Activated B cell treated with CpG ODN at 0.5 μM for 24 hours (primary cell): ENCODE results near the gene XYLT1. TPM values are rescaled to one million over a fixed set of nuclear protein-coding genes. Genes with fewer than 3 reads are reported as not detected.

Source experiments
- ATAC-seq: fragments of 200-7000 bp; cut with Tn5 transposase; one replicate; pipeline ENCODE4 v1.10.0; 2021; ENCODE audit warnings: low read depth, mild to moderate bottlenecking, moderate library complexity
- CTCF ChIA-PET: fragments of 350-600 bp; sonication (Branson Sonifier 250); formaldehyde crosslinking; loops from one replicate; lab custom pipeline; 2021; ENCODE audit warnings: antibody characterized with exemption; lab: Charles Lee
- POLR2A ChIA-PET: fragments of 350-600 bp; sonication (Branson Sonifier 250); formaldehyde crosslinking; loops from one replicate; lab custom pipeline; 2021; ENCODE audit warnings: antibody characterized with exemption; lab: Charles Lee
- DNase-seq: peaks from one replicate; pipeline ENCODE4 v3.0.0; 2022
- H3K27ac Mint-ChIP-seq: one replicate; pipeline ENCODE4 v1.8.0; 2020; ENCODE audit warnings: mixed read lengths
- H3K27me3 Mint-ChIP-seq: one replicate; pipeline ENCODE4 v1.8.0; 2021; ENCODE audit warnings: mixed read lengths
- H3K36me3 Mint-ChIP-seq: one replicate; pipeline ENCODE4 v1.8.0; 2021; ENCODE audit warnings: low read depth, mixed read lengths
- H3K4me1 Mint-ChIP-seq: one replicate; pipeline ENCODE4 v1.8.0; 2021; ENCODE audit warnings: mixed read lengths
- H3K4me3 Mint-ChIP-seq: one replicate; pipeline ENCODE4 v1.8.0; 2020; ENCODE audit warnings: mild to moderate bottlenecking, mixed read lengths
- H3K9me3 Mint-ChIP-seq: one replicate; pipeline ENCODE4 v1.8.0; 2020; ENCODE audit warnings: mixed read lengths
- CTCF ChIP-seq: fragments of 200-600 bp; IDR thresholded peaks from one replicate; pipeline ENCODE4 v1.8.0; 2022; ENCODE audit warnings: antibody characterized with exemption, mild to moderate bottlenecking
- intact Hi-C: fragments of 100-400 bp; cut with micrococcal nuclease; formaldehyde crosslinking; loops from one replicate; pipeline ENCODE4 v1.15.1; 2024
- total RNA-seq: library from RNA; stranded (reverse); gene quantifications from 2 replicates; pipeline ENCODE4 v1.2.3, GENCODE V29; 2022

Gene XYLT1
- total RNA-seq, 1 donor from 2014 or later: 17.0 TPM

GRCh38 chr16:17212606-17213005, 258.2 kb downstream of the XYLT1 start:
- H3K27ac Mint-ChIP-seq: no peak overlapping the region

GRCh38 chr16:17211797-17212196, 259.0 kb downstream of the XYLT1 start:
- peak; percentile 34 for ATAC-seq
- Mint-ChIP-seq H3K27me3 (no peaks in the 10 kb centered on the region), H3K36me3 (peaks cover 14% of the 10 kb centered on the region), H3K4me1 (peaks cover 10% of the 10 kb centered on the region), H3K9me3 (peaks cover 4% of the 10 kb centered on the region), H3K27ac (no peak overlapping the region), H3K4me3 (no peak overlapping the region)
- ChIA-PET POLR2A (no interaction called here), CTCF (interaction anchor here (0.9 to 1.0 kb wide), 3 partner anchors 131 to 367 kb away, joined by 4 read pairs; no protein-coding TSS in a partner anchor)
- DNase-seq: no peak
- intact Hi-C loops: loop anchor here (1.0 to 10.0 kb wide), 4 partner anchors 165 to 366 kb away; partner anchors contain the start of gene XYLT1
- TF ChIP-seq CTCF: no peak

More at GRCh38 chr16:17212606-17213005, 258.2 kb downstream of the XYLT1 start:
- Mint-ChIP-seq H3K4me1 (peaks cover 10% of the 10 kb centered on the region), H3K27me3 (no peaks in the 10 kb centered on the region), H3K36me3 (peaks cover 14% of the 10 kb centered on the region), H3K9me3 (peaks cover 4% of the 10 kb centered on the region), H3K4me3 (no peak overlapping the region)
- ChIA-PET POLR2A (no interaction called here), CTCF (interaction anchor here (0.9 to 1.0 kb wide), 2 partner anchors 130 to 367 kb away, joined by 4 read pairs; no protein-coding TSS in a partner anchor)
- intact Hi-C loops: loop anchor here (1.0 to 10.0 kb wide), 4 partner anchors 164 to 365 kb away; partner anchors contain the start of gene XYLT1
- no peak for TF ChIP-seq CTCF
- ATAC-seq (no peak), DNase-seq (no peak)

- DNase-seq (no peak), ATAC-seq (no peak)
- Mint-ChIP-seq H3K27ac (no peak overlapping the region), H3K36me3 (peaks cover 7% of the 10 kb centered on the region), H3K4me3 (no peak overlapping the region), H3K4me1 (peaks cover 7% of the 10 kb centered on the region), H3K9me3 (no peaks in the 10 kb centered on the region), H3K27me3 (no peaks in the 10 kb centered on the region)
- CTCF ChIA-PET: no interaction called here
- POLR2A ChIA-PET: no interaction called here
- intact Hi-C loops: no loop called here
- TF ChIP-seq CTCF: no peak
Measured at GRCh38 chr16:17206712-17207111, 264.0 kb downstream of the XYLT1 start.

- Mint-ChIP-seq H3K4me1 (peaks cover 6% of the 10 kb centered on the region), H3K27me3 (no peaks in the 10 kb centered on the region), H3K4me3 (no peak overlapping the region), H3K27ac (no peak overlapping the region), H3K36me3 (peaks cover 15% of the 10 kb centered on the region), H3K9me3 (no peaks in the 10 kb centered on the region)
- ChIA-PET CTCF (interaction anchor here (0.7 to 1.4 kb wide), 2 partner anchors 11 to 14 kb away, joined by 3 to 7 read pairs; no protein-coding TSS in a partner anchor), POLR2A (no interaction called here)
- DNase-seq (no peak), ATAC-seq (no peak)
- intact Hi-C loops: no loop called here
- no peak for TF ChIP-seq CTCF
Measured at GRCh38 chr16:17205279-17206211, 265.2 kb downstream of the XYLT1 start.

- intact Hi-C loops: no loop called here
- Mint-ChIP-seq H3K27me3 (no peaks in the 10 kb centered on the region), H3K4me1 (peaks cover 6% of the 10 kb centered on the region), H3K9me3 (no peaks in the 10 kb centered on the region), H3K4me3 (no peak overlapping the region), H3K36me3 (peaks cover 23% of the 10 kb centered on the region), H3K27ac (no peak overlapping the region)
- no peak for ATAC-seq
- ChIA-PET POLR2A (no interaction called here), CTCF (interaction anchor here (1.4 kb wide), 1 partner anchor 10 kb away, joined by 7 read pairs; no protein-coding TSS in a partner anchor)
- no peak for DNase-seq
- no peak for TF ChIP-seq CTCF
Measured at GRCh38 chr16:17204644-17205043, 266.1 kb downstream of the XYLT1 start.
